Dendritic cell treated with granulocyte-macrophage colony-stimulating factor and Interleukin-4, amounts not matched to agents 40 ng/mL and 50 ng/mL, for 4 days (primary cell): ENCODE measurements around the gene SH3BP4.

ENCODE experiments used
- H3K27ac Mint-ChIP-seq: one replicate; pipeline ENCODE4 v1.8.0; 2022; ENCODE audit warnings: mild to moderate bottlenecking, mixed read lengths
- H3K27me3 Mint-ChIP-seq: one replicate; pipeline ENCODE4 v1.8.0; 2022; ENCODE audit warnings: mild to moderate bottlenecking, mixed read lengths
- H3K36me3 Mint-ChIP-seq: one replicate; pipeline ENCODE4 v1.8.0; 2022; ENCODE audit warnings: low read depth, mixed read lengths
- H3K4me1 Mint-ChIP-seq: one replicate; pipeline ENCODE4 v1.8.0; 2022; ENCODE audit warnings: low read depth, mixed read lengths
- H3K4me3 Mint-ChIP-seq: one replicate; pipeline ENCODE4 v1.8.0; 2022; ENCODE audit warnings: mild to moderate bottlenecking, moderate library complexity, mixed read lengths
- H3K9me3 Mint-ChIP-seq: one replicate; pipeline ENCODE4 v1.8.0; 2022; ENCODE audit warnings: mixed read lengths
- intact Hi-C: fragments of 100-400 bp; cut with micrococcal nuclease; formaldehyde crosslinking; loops from one replicate; pipeline ENCODE4 v1.15.0; 2022

SH3BP4 gene

GRCh38 chr2:235041918-235042575 lies 90.2 kb downstream of the SH3BP4 start:
- Mint-ChIP-seq H3K27me3 (no peaks in the 10 kb centered on the region), H3K27ac (peak overlapping the region; percentile 5), H3K4me1 (peaks cover 45% of the 10 kb centered on the region), H3K36me3 (peaks cover 15% of the 10 kb centered on the region), H3K9me3 (no peaks in the 10 kb centered on the region), H3K4me3 (no peak overlapping the region)
- intact Hi-C loops, result no loop called here

- Mint-ChIP-seq H3K27ac (peak overlapping the region; percentile 5), H3K27me3 (peaks cover 1% of the 10 kb centered on the region), H3K4me1 (peaks cover 53% of the 10 kb centered on the region), H3K4me3 (no peak overlapping the region), H3K9me3 (no peaks in the 10 kb centered on the region), H3K36me3 (peaks cover 15% of the 10 kb centered on the region)
- intact Hi-C loops, result no loop called here
Measured at GRCh38 chr2:235042576-235043515, 91.0 kb downstream of the SH3BP4 start.

- Mint-ChIP-seq H3K27me3 (peaks cover 3% of the 10 kb centered on the region), H3K27ac (peak overlapping the region; percentile 98), H3K4me3 (peak overlapping the region; percentile 63), H3K4me1 (peaks cover 62% of the 10 kb centered on the region), H3K36me3 (peaks cover 15% of the 10 kb centered on the region), H3K9me3 (no peaks in the 10 kb centered on the region)
- intact Hi-C loops, result no loop called here
Measured at GRCh38 chr2:235043762-235044500, 92.1 kb downstream of the SH3BP4 start.

GRCh38 chr2:235044501-235045271 lies 92.9 kb downstream of the SH3BP4 start:
- Mint-ChIP-seq H3K4me1 (peaks cover 64% of the 10 kb centered on the region), H3K36me3 (peaks cover 15% of the 10 kb centered on the region), H3K4me3 (peak overlapping the region; percentile 63), H3K27ac (peak overlapping the region; percentile 98), H3K9me3 (no peaks in the 10 kb centered on the region), H3K27me3 (peaks cover 3% of the 10 kb centered on the region)
- intact Hi-C loops, result loop anchor here (5.0 kb wide), 1 partner anchor 92 kb away; the partner anchor contains the start of gene SH3BP4

DNA sequence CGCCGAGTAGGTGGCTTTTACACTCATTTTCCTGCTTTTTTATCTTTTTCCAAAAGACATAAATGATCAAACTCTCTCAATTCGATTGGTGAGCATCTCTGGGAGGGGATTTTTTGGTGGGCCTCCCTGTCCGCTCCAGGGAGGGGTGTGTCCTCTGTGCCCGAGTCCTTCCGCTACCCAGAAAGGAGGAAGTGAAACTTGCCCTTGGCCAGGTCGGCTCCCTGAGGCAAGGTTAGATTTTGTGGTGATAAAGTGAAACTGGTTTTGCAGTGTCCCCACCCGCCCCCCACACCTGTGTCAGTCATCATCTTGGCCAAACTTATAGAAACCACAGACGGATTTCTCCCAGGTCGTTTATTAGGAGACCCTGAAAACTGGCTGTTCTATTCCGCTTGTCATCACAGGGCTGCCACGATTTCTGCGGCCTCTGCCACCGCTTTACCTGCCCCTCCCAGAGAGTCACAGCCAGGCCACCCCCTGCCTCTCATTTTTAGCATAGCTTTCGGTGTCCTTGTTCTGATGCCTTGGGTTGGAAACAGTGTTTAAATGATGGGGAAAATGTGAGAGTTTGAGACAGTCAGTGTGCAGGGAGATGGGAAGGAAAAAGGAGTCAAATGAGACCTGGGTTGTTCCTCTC lies 93.6 kb downstream of the SH3BP4 start:
- Mint-ChIP-seq H3K27me3 (peaks cover 3% of the 10 kb centered on the region), H3K27ac (peak overlapping the region; percentile 98), H3K4me3 (peak overlapping the region; percentile 30), H3K36me3 (peaks cover 15% of the 10 kb centered on the region), H3K9me3 (no peaks in the 10 kb centered on the region), H3K4me1 (peaks cover 66% of the 10 kb centered on the region)
- intact Hi-C loops, result loop anchor here (5.0 kb wide), 1 partner anchor 93 kb away; the partner anchor contains the start of gene SH3BP4

- Mint-ChIP-seq H3K36me3 (peaks cover 14% of the 10 kb centered on the region), H3K4me3 (no peak overlapping the region), H3K4me1 (peaks cover 71% of the 10 kb centered on the region), H3K27ac (peak overlapping the region; percentile 98), H3K27me3 (peaks cover 3% of the 10 kb centered on the region), H3K9me3 (no peaks in the 10 kb centered on the region)
- intact Hi-C loops, result loop anchor here (5.0 kb wide), 1 partner anchor 94 kb away; the partner anchor contains the start of gene SH3BP4
Measured at GRCh38 chr2:235045973-235046343, 94.1 kb downstream of the SH3BP4 start.

GRCh38 chr2:235046589-235046988 lies 94.8 kb downstream of the SH3BP4 start:
- Mint-ChIP-seq H3K9me3 (no peaks in the 10 kb centered on the region), H3K27me3 (peaks cover 3% of the 10 kb centered on the region), H3K27ac (peak overlapping the region; percentile 98), H3K4me3 (no peak overlapping the region), H3K4me1 (peaks cover 77% of the 10 kb centered on the region), H3K36me3 (peaks cover 8% of the 10 kb centered on the region)
- intact Hi-C loops, result loop anchor here (5.0 kb wide), 1 partner anchor 94 kb away; the partner anchor contains the start of gene SH3BP4

GRCh38 chr2:235047171-235048160 lies 95.6 kb downstream of the SH3BP4 start:
- Mint-ChIP-seq H3K9me3 (no peaks in the 10 kb centered on the region), H3K27me3 (peaks cover 5% of the 10 kb centered on the region), H3K36me3 (no peaks in the 10 kb centered on the region), H3K4me3 (no peak overlapping the region), H3K27ac (peak overlapping the region; percentile 98), H3K4me1 (peaks cover 80% of the 10 kb centered on the region)
- intact Hi-C loops, result loop anchor here (5.0 kb wide), 1 partner anchor 95 kb away; the partner anchor contains the start of gene SH3BP4

DNA sequence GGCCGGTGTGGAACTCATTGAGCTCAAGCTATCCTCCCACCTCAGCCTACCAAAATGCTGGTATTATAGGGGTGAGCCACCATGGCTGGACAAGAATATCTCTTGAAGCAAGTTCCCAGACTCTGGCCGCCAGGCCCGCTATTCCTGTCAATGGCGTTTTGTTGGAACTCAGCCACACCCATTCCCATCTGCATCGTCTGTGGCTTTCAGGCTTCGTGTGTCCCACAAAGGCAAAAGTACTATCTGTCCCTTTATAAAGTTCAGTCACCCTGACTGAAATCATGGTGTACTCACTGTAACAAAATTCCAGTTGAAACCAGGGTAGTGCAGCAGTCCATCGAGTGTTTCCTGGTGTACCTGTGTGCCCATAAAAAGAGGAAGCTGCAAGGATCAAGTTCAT lies 96.7 kb downstream of the SH3BP4 start:
- H3K4me3 Mint-ChIP-seq, result no peak overlapping the region
- no peaks in the 10 kb centered on the region for H3K9me3 Mint-ChIP-seq
- H3K27ac Mint-ChIP-seq, result no peak overlapping the region
- H3K27me3 Mint-ChIP-seq, result peaks cover 7% of the 10 kb centered on the region
- H3K36me3 Mint-ChIP-seq, result no peaks in the 10 kb centered on the region
- peaks cover 77% of the 10 kb centered on the region for H3K4me1 Mint-ChIP-seq
- intact Hi-C loops, result loop anchor here (5.0 kb wide), 1 partner anchor 96 kb away; the partner anchor contains the start of gene SH3BP4

GRCh38 chr2:235049069-235049468 lies 97.3 kb downstream of the SH3BP4 start:
- Mint-ChIP-seq H3K4me1 (peaks cover 74% of the 10 kb centered on the region), H3K4me3 (no peak overlapping the region), H3K27ac (no peak overlapping the region), H3K9me3 (no peaks in the 10 kb centered on the region), H3K27me3 (peaks cover 8% of the 10 kb centered on the region), H3K36me3 (no peaks in the 10 kb centered on the region)
- intact Hi-C loops, result loop anchor here (5.0 kb wide), 1 partner anchor 97 kb away; the partner anchor contains the start of gene SH3BP4

- Mint-ChIP-seq H3K36me3 (no peaks in the 10 kb centered on the region), H3K4me3 (no peak overlapping the region), H3K4me1 (peaks cover 73% of the 10 kb centered on the region), H3K9me3 (no peaks in the 10 kb centered on the region), H3K27me3 (peaks cover 8% of the 10 kb centered on the region), H3K27ac (no peak overlapping the region)
- intact Hi-C loops, result loop anchor here (5.0 to 10.0 kb wide), 2 partner anchors 97 to 165 kb away; partner anchors contain the start of gene SH3BP4
Measured at GRCh38 chr2:235049719-235050118, 97.9 kb downstream of the SH3BP4 start.
